GM12801 (cell line): ENCODE results near the gene NAGK.

Source experiments
- CTCF ChIP-seq: IDR thresholded peaks from one replicate; pipeline ENCODE4 v1.5.1; 2011; ENCODE audit warnings: control low read depth; ENCODE audit not compliant: insufficient read length; ENCODE audit errors: extremely low read depth

NAGK gene

GRCh38 chr2:71068218-71069035 lies at the start of gene NAGK:
Gene NAGK, plus strand, starts transcription at chr2:71068648. Its CDS starts 36 bp downstream, at chr2:71068684.
- no peak for TF ChIP-seq CTCF

- TF ChIP-seq CTCF = no peak
Observed at GRCh38 chr2:71042287-71042686, 26.2 kb upstream of the NAGK start.

- TF ChIP-seq CTCF = no peak
Observed at GRCh38 chr2:71043531-71044407, 24.7 kb upstream of the NAGK start.

- TF ChIP-seq CTCF = no peak
Observed at GRCh38 chr2:71045151-71045550, 23.3 kb upstream of the NAGK start.

GRCh38 chr2:71045865-71046548 lies 22.4 kb upstream of the NAGK start:
- TF ChIP-seq CTCF = no peak

GRCh38 chr2:71048096-71048495 lies 20.4 kb upstream of the NAGK start:
- TF ChIP-seq CTCF = no peak

GRCh38 chr2:71060211-71060610 lies 8.2 kb upstream of the NAGK start:
- TF ChIP-seq CTCF = no peak
